ENCODE results near the gene KRTAP10-3. TPM values are rescaled to one million over a fixed set of nuclear protein-coding genes. Genes with fewer than 3 reads are reported as not detected.

Gene KRTAP10-3
- total and polyA plus RNA-seq, 9 donors = not detected

GRCh38 chr21:44513389-44514217, 45.0 kb downstream of the KRTAP10-3 start:
- TF ChIP-seq POLR2A (IDR thresholded peaks at IDR 0.05) (no peak), CTCF (IDR thresholded peaks at IDR 0.05) (no peak), EP300 (IDR thresholded peaks at IDR 0.05) (no peak)
- H3K36me3 ChIP-seq = no peaks in the 10 kb centered on the region
- no peak for DNase-seq
- 75 to 81% (median 77%) methylated on average over 15 of the region's 15 CpGs for WGBS, 3 donors
- no peak overlapping the region for H3K4me3 ChIP-seq
- intact Hi-C loops (cut with DNase I) = loop anchor here in 2 of 4 donors (2.0 to 10.0 kb wide), 2 partner anchors 21 to 281 kb away; no protein-coding TSS in a partner anchor
- no peak overlapping the region for H3K27ac ChIP-seq
- no peaks in the 10 kb centered on the region for H3K9me3 ChIP-seq
- peaks cover 1% of the 10 kb centered on the region for H3K4me1 ChIP-seq (ENCODE audit: insufficient read depth)
- no peaks in the 10 kb centered on the region for H3K27me3 ChIP-seq

GRCh38 chr21:44512496-44513388, 45.9 kb downstream of the KRTAP10-3 start:
- DNase-seq = no peak
- TF ChIP-seq POLR2A (IDR thresholded peaks at IDR 0.05) = no peak
- TF ChIP-seq EP300 (IDR thresholded peaks at IDR 0.05) = no peak
- no peak for TF ChIP-seq CTCF (IDR thresholded peaks at IDR 0.05)
- whole genome bisulfite sequencing, 3 donors = 69 to 74% (median 74%) methylated on average over 21 of the region's 21 CpGs
- Histone ChIP-seq H3K36me3 (no peaks in the 10 kb centered on the region), H3K4me3 (no peak overlapping the region), H3K4me1 (ENCODE audit: insufficient read depth) (peaks cover 1% of the 10 kb centered on the region), H3K27me3 (no peaks in the 10 kb centered on the region), H3K27ac (no peak overlapping the region), H3K9me3 (no peaks in the 10 kb centered on the region)
- intact Hi-C loops (cut with DNase I) = loop anchor here in 2 of 4 donors (2.0 to 10.0 kb wide), 2 partner anchors 20 to 282 kb away; no protein-coding TSS in a partner anchor

GRCh38 chr21:44511938-44512275, 46.7 kb downstream of the KRTAP10-3 start:
- H3K27me3 ChIP-seq = no peaks in the 10 kb centered on the region
- peaks cover 1% of the 10 kb centered on the region for H3K4me1 ChIP-seq (ENCODE audit: insufficient read depth)
- intact Hi-C loops (cut with DNase I) = loop anchor here in 2 of 4 donors (2.0 to 10.0 kb wide), 2 partner anchors 19 to 283 kb away; no protein-coding TSS in a partner anchor
- H3K36me3 ChIP-seq = no peaks in the 10 kb centered on the region
- no peaks in the 10 kb centered on the region for H3K9me3 ChIP-seq
- TF ChIP-seq POLR2A (IDR thresholded peaks at IDR 0.05) (no peak), CTCF (IDR thresholded peaks at IDR 0.05) (no peak)
- 65% methylated on average over 8 of the region's 8 CpGs for WGBS, 3 donors
- no peak for DNase-seq
- H3K4me3 ChIP-seq = no peak overlapping the region
- no peak overlapping the region for H3K27ac ChIP-seq

GRCh38 chr21:44511219-44511937, 47.2 kb downstream of the KRTAP10-3 start:
- TF ChIP-seq EP300 (IDR thresholded peaks at IDR 0.05) (no peak), CTCF (IDR thresholded peaks at IDR 0.05) (no peak), POLR2A (IDR thresholded peaks at IDR 0.05) (no peak)
- Histone ChIP-seq H3K27ac (no peak overlapping the region), H3K9me3 (no peaks in the 10 kb centered on the region), H3K36me3 (no peaks in the 10 kb centered on the region), H3K4me3 (no peak overlapping the region), H3K27me3 (no peaks in the 10 kb centered on the region), H3K4me1 (ENCODE audit: insufficient read depth) (peaks cover 1% of the 10 kb centered on the region)
- 74 to 78% (median 75%) methylated on average over 11 of the region's 11 CpGs for WGBS, 3 donors
- intact Hi-C loops (cut with DNase I) = loop anchor here in 1 of 4 donors (10.0 kb wide), 1 partner anchor 283 kb away; no protein-coding TSS in a partner anchor
- DNase-seq = no peak

All from ovary (tissue), 9 donors.